ENCODE results near the gene ACTN1. TPM values are rescaled to one million over a fixed set of nuclear protein-coding genes. Genes with fewer than 3 reads are reported as not detected.

ACTN1 gene
- total and polyA plus RNA-seq, 2 experiments from 2014 or later, result 121 to 280 TPM

DNA sequence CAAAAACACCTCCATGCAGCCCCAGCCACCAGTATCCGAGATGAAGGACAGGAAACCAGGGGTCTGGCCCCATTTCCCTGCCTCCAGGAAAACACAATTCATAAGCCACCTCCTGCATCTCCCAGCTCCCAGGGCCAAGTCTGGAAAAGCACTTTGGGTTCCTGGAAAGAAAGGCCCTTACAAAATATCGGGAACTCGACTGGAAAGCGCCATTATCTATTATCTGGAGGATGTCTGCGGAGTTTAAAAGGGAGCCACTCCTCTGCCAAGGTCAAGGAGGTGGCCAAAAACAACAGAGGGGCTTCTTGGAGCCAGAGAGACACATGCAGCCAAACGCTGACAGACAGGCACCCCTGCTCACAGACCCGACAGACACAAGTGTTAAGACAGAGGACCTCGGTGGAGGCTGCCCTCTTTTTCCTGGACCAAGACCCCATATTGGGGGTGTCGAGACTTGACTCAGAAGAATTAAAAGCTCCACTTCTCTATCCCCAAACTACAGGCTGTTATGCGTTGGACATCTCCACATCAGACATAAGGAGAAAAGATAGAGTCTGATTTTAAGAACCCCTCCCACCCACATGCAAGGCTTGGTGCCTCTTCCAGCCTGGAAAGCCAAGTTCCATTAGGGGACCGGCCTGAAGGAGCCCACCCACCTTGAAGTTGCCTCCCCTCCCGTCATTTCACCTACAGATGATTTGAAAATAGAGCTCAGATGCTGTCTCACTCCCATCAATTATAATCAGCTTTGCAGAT lies 9.6 kb downstream of the ACTN1 start:
- Histone ChIP-seq H3K79me2 (replicated peaks; ENCODE audit: insufficient read depth) (peaks cover 100% of the 10 kb centered on the region), H3K4me2 (peak overlapping the region; percentile 61; the same call in 1 of the 2 replicates), H3F3A (replicated peaks; ENCODE audit: low read depth) (0 out of 2 replicates have a peak, but pooled peaks cover 8% of the 10 kb centered on the region), H4K20me1 (replicated peaks; ENCODE audit: insufficient read depth) (peaks cover 88% of the 10 kb centered on the region), H2AFZ (no peak overlapping the region), H3K36me3 (ENCODE audit: insufficient read depth) (no peaks in the 10 kb centered on the region), H3K4me1 (ENCODE audit: insufficient read depth) (peaks cover 59% of the 10 kb centered on the region), H3K27ac (ENCODE audit: low read depth) (peak overlapping the region; percentile 37; the same call in 1 of the 2 replicates), H3K27me3 (ENCODE audit: insufficient read depth) (no peaks in the 10 kb centered on the region), H3K4me3 (no peak overlapping the region), H3K9me2 (ENCODE audit: insufficient read depth) (no peaks in the 10 kb centered on the region)
- Mint-ChIP-seq H3K36me3 (ENCODE audit: low read depth) (peaks cover 31% of the 10 kb centered on the region), H3K9me3 (no peaks in the 10 kb centered on the region), H3K4me3 (peak overlapping the region; percentile 51), H3K4me1 (peaks cover 75% of the 10 kb centered on the region), H3K27me3 (ENCODE audit: insufficient read depth, low read depth, poor library complexity) (peaks cover 6% of the 10 kb centered on the region), H3K27ac (peak overlapping the region; percentile 87)
- no peak for ATAC-seq
- no peak for DNase-seq (ENCODE audit: low spot score)
- TF ChIP-seq EZH2phosphoT487 (IDR thresholded peaks at IDR 0.05; ENCODE audit: unreplicated experiment), result no peak
- no peak for TF ChIP-seq POLR2AphosphoS5 (IDR thresholded peaks at IDR 0.05; ENCODE audit: low read depth)
- no peak for TF ChIP-seq CREB1 (CRISPR knock-in tag; IDR thresholded peaks at IDR 0.05; ENCODE audit: low read depth)
- no peak for TF ChIP-seq EZH2 (IDR thresholded peaks at IDR 0.05; ENCODE audit: low read depth, unreplicated experiment)
- no peak for TF ChIP-seq NANOG (IDR thresholded peaks at IDR 0.05; ENCODE audit: borderline replicate concordance)
- no peak for TF ChIP-seq ZNF114 (CRISPR knock-in tag; IDR thresholded peaks at IDR 0.05)

DNA sequence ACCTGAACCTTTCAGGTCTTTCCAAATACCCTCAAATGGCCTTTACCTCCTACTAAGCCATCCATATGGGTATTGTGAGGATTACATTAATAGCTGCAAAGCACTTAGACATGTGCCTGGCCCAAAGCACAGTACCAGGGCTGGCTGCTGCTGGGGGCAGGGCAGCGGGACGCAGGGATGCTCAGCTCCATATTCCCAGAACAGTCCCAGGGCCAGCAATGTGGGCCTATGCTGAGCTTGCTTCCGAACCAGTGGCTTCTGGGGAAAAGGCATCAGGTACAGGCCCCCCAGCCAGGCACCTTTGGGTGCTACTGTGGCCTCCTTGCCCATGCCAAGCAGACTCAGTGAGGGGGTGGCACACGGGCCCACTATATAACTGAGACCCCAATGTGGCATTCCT lies 10.4 kb downstream of the ACTN1 start:
- Mint-ChIP-seq H3K9me3 (no peaks in the 10 kb centered on the region), H3K36me3 (ENCODE audit: low read depth) (peaks cover 24% of the 10 kb centered on the region), H3K4me1 (peaks cover 81% of the 10 kb centered on the region), H3K4me3 (no peak overlapping the region), H3K27me3 (ENCODE audit: insufficient read depth, low read depth, poor library complexity) (peaks cover 6% of the 10 kb centered on the region), H3K27ac (no peak overlapping the region)
- H2AFZ ChIP-seq, result no peak overlapping the region
- no peaks in the 10 kb centered on the region for H3K36me3 ChIP-seq (ENCODE audit: insufficient read depth)
- peaks cover 100% of the 10 kb centered on the region for H3K79me2 ChIP-seq (replicated peaks; ENCODE audit: insufficient read depth)
- DNase-seq (ENCODE audit: low spot score), result no peak
- no peaks in the 10 kb centered on the region for H3K9me2 ChIP-seq (ENCODE audit: insufficient read depth)
- no peak overlapping the region for H3K4me3 ChIP-seq
- H3K27me3 ChIP-seq (ENCODE audit: insufficient read depth), result no peaks in the 10 kb centered on the region
- H3F3A ChIP-seq (replicated peaks; ENCODE audit: low read depth), result 0 out of 2 replicates have a peak, but pooled peaks cover 8% of the 10 kb centered on the region
- ATAC-seq, result no peak; the same call in 2 of the 3 replicates
- H3K4me1 ChIP-seq (ENCODE audit: insufficient read depth), result peaks cover 64% of the 10 kb centered on the region
- H3K4me2 ChIP-seq, result 0 out of 2 replicates have a peak overlapping the region, but pooled peaks have one; percentile 61
- H3K27ac ChIP-seq (ENCODE audit: low read depth), result no peak overlapping the region
- H4K20me1 ChIP-seq (replicated peaks; ENCODE audit: insufficient read depth), result peaks cover 95% of the 10 kb centered on the region
- TF ChIP-seq, protein P1, sequence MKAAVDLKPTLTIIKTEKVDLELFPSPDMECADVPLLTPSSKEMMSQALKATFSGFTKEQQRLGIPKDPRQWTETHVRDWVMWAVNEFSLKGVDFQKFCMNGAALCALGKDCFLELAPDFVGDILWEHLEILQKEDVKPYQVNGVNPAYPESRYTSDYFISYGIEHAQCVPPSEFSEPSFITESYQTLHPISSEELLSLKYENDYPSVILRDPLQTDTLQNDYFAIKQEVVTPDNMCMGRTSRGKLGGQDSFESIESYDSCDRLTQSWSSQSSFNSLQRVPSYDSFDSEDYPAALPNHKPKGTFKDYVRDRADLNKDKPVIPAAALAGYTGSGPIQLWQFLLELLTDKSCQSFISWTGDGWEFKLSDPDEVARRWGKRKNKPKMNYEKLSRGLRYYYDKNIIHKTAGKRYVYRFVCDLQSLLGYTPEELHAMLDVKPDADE (IDR thresholded peaks at IDR 0.05), result no peak
- TF ChIP-seq EZH2phosphoT487 (IDR thresholded peaks at IDR 0.05; ENCODE audit: unreplicated experiment) (no peak), EZH2 (IDR thresholded peaks at IDR 0.05; ENCODE audit: low read depth, unreplicated experiment) (no peak), ZNF114 (CRISPR knock-in tag; IDR thresholded peaks at IDR 0.05) (no peak), NANOG (IDR thresholded peaks at IDR 0.05; ENCODE audit: borderline replicate concordance) (no peak)
- TF ChIP-seq, protein P2, sequence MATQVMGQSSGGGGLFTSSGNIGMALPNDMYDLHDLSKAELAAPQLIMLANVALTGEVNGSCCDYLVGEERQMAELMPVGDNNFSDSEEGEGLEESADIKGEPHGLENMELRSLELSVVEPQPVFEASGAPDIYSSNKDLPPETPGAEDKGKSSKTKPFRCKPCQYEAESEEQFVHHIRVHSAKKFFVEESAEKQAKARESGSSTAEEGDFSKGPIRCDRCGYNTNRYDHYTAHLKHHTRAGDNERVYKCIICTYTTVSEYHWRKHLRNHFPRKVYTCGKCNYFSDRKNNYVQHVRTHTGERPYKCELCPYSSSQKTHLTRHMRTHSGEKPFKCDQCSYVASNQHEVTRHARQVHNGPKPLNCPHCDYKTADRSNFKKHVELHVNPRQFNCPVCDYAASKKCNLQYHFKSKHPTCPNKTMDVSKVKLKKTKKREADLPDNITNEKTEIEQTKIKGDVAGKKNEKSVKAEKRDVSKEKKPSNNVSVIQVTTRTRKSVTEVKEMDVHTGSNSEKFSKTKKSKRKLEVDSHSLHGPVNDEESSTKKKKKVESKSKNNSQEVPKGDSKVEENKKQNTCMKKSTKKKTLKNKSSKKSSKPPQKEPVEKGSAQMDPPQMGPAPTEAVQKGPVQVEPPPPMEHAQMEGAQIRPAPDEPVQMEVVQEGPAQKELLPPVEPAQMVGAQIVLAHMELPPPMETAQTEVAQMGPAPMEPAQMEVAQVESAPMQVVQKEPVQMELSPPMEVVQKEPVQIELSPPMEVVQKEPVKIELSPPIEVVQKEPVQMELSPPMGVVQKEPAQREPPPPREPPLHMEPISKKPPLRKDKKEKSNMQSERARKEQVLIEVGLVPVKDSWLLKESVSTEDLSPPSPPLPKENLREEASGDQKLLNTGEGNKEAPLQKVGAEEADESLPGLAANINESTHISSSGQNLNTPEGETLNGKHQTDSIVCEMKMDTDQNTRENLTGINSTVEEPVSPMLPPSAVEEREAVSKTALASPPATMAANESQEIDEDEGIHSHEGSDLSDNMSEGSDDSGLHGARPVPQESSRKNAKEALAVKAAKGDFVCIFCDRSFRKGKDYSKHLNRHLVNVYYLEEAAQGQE (IDR thresholded peaks at IDR 0.05; ENCODE audit: unreplicated experiment), result no peak
- TF ChIP-seq, protein P3, sequence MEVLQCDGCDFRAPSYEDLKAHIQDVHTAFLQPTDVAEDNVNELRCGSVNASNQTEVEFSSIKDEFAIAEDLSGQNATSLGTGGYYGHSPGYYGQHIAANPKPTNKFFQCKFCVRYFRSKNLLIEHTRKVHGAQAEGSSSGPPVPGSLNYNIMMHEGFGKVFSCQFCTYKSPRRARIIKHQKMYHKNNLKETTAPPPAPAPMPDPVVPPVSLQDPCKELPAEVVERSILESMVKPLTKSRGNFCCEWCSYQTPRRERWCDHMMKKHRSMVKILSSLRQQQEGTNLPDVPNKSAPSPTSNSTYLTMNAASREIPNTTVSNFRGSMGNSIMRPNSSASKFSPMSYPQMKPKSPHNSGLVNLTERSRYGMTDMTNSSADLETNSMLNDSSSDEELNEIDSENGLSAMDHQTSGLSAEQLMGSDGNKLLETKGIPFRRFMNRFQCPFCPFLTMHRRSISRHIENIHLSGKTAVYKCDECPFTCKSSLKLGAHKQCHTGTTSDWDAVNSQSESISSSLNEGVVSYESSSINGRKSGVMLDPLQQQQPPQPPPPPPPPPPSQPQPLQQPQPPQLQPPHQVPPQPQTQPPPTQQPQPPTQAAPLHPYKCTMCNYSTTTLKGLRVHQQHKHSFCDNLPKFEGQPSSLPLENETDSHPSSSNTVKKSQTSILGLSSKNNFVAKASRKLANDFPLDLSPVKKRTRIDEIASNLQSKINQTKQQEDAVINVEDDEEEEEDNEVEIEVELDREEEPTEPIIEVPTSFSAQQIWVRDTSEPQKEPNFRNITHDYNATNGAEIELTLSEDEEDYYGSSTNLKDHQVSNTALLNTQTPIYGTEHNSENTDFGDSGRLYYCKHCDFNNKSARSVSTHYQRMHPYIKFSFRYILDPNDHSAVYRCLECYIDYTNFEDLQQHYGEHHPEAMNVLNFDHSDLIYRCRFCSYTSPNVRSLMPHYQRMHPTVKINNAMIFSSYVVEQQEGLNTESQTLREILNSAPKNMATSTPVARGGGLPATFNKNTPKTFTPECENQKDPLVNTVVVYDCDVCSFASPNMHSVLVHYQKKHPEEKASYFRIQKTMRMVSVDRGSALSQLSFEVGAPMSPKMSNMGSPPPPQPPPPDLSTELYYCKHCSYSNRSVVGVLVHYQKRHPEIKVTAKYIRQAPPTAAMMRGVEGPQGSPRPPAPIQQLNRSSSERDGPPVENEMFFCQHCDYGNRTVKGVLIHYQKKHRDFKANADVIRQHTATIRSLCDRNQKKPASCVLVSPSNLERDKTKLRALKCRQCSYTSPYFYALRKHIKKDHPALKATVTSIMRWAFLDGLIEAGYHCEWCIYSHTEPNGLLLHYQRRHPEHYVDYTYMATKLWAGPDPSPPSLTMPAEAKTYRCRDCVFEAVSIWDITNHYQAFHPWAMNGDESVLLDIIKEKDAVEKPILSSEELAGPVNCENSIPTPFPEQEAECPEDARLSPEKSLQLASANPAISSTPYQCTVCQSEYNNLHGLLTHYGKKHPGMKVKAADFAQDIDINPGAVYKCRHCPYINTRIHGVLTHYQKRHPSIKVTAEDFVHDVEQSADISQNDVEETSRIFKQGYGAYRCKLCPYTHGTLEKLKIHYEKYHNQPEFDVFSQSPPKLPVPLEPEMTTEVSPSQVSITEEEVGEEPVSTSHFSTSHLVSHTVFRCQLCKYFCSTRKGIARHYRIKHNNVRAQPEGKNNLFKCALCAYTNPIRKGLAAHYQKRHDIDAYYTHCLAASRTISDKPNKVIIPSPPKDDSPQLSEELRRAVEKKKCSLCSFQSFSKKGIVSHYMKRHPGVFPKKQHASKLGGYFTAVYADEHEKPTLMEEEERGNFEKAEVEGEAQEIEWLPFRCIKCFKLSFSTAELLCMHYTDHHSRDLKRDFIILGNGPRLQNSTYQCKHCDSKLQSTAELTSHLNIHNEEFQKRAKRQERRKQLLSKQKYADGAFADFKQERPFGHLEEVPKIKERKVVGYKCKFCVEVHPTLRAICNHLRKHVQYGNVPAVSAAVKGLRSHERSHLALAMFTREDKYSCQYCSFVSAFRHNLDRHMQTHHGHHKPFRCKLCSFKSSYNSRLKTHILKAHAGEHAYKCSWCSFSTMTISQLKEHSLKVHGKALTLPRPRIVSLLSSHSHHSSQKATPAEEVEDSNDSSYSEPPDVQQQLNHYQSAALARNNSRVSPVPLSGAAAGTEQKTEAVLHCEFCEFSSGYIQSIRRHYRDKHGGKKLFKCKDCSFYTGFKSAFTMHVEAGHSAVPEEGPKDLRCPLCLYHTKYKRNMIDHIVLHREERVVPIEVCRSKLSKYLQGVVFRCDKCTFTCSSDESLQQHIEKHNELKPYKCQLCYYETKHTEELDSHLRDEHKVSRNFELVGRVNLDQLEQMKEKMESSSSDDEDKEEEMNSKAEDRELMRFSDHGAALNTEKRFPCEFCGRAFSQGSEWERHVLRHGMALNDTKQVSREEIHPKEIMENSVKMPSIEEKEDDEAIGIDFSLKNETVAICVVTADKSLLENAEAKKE (CRISPR knock-in tag; IDR thresholded peaks at IDR 0.05), result no peak
